LNCAP (cell line): ENCODE results near the gene BBS5.

Experiments
- TF ChIP-seq, protein P1 (sequence below): fragments of 450-650 bp; IDR thresholded peaks from 2 replicates; pipeline ENCODE4 v1.5.1; 2017; ENCODE audit warnings: mild to moderate bottlenecking

Gene BBS5

GRCh38 chr2:169528271-169528701, 49.0 kb downstream of the BBS5 start:
- TF ChIP-seq, protein P1, sequence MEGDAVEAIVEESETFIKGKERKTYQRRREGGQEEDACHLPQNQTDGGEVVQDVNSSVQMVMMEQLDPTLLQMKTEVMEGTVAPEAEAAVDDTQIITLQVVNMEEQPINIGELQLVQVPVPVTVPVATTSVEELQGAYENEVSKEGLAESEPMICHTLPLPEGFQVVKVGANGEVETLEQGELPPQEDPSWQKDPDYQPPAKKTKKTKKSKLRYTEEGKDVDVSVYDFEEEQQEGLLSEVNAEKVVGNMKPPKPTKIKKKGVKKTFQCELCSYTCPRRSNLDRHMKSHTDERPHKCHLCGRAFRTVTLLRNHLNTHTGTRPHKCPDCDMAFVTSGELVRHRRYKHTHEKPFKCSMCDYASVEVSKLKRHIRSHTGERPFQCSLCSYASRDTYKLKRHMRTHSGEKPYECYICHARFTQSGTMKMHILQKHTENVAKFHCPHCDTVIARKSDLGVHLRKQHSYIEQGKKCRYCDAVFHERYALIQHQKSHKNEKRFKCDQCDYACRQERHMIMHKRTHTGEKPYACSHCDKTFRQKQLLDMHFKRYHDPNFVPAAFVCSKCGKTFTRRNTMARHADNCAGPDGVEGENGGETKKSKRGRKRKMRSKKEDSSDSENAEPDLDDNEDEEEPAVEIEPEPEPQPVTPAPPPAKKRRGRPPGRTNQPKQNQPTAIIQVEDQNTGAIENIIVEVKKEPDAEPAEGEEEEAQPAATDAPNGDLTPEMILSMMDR: peak; percentile 82

- TF ChIP-seq, protein P1: no peak
Measured at GRCh38 chr2:169540146-169540545, 60.9 kb downstream of the BBS5 start.

DNA sequence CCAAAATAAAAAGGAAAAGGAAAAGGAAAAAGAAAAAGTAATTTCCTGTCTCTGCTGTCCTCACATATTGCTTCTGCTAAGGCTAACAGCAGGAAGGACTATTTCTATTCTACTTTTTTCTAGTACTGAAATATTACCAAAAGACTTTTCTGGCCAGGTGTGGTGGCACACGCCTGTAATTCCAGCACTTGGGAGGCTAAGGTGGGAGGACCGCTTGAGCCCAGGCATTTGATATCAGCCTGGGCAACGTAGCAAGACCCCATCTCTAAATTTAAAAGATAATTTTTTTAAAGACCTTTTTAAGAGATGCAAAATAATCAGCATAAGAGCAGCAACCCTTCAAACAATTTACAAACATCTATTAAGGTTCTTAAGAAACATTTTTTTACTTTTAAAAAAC, 63.1 kb downstream of the BBS5 start:
- TF ChIP-seq, protein P1: no peak

DNA sequence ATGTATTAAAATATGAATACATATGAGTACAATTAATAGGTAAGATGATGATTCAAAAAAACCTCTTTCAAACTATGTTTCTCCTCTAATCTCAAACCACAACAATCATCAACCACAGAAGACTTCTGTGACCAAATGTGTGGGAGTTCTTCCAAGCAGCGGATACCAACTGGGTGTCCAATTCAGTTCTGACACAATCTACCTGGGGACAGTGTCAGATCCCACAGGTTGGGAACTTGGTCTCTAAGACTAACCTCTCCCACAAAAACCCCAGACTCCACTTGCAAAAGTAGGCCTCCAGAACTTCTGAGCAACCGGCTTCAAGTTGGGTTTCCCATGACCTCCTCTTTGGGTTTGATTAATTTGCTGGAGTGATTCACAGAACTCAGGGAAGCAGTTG, 67.5 kb downstream of the BBS5 start:
- TF ChIP-seq, protein P1: no peak
